ENCODE data around the gene PTGS2. TPM values are rescaled to one million over a fixed set of nuclear protein-coding genes. Genes with fewer than 3 reads are reported as not detected.

Gene PTGS2
- total and polyA plus RNA-seq, 2 experiments from 2014 or later, result 0.06 to 0.10 TPM

- Histone ChIP-seq H3K27ac (no peak overlapping the region), H3K4me1 (ENCODE audit: low read depth) (peaks cover 7% of the 10 kb centered on the region), H3K9me3 (ENCODE audit: low read depth) (no peaks in the 10 kb centered on the region), H3K36me3 (no peaks in the 10 kb centered on the region), H3K4me3 (no peak overlapping the region), H3K27me3 (no peaks in the 10 kb centered on the region)
- DNase-seq (ENCODE audit: low read depth in 1 of 2, low spot score in 1 of 2), result no peak
- TF ChIP-seq CTCF (IDR thresholded peaks at IDR 0.05; ENCODE audit: low read depth, low read length), result no peak
Observed at GRCh38 chr1:186623551-186623950, 56.7 kb downstream of the PTGS2 start.

Other genes with a start within 250 kb of the PTGS2 start
- not detected in 2 replicates for gene PDC, start 219.3 kb downstream of the PTGS2 start, total RNA-seq
- gene PDC, start 219.3 kb downstream of the PTGS2 start, polyA plus RNA-seq, result 0.15 TPM in 1 of 2 replicates, not detected in the other
- gene PLA2G4A, start 148.5 kb upstream of the PTGS2 start, total RNA-seq, result 0.09 and 0.21 TPM in 2 replicates
- gene PLA2G4A, start 148.5 kb upstream of the PTGS2 start, polyA plus RNA-seq, result 0.50 TPM in 1 of 2 replicates, not detected in the other

Data from cardiac muscle cell (in vitro differentiated cells and primary cell).